Measurements from ENCODE around the gene POMC. TPM values are rescaled to one million over a fixed set of nuclear protein-coding genes. Genes with fewer than 3 reads are reported as not detected.

POMC gene
- total and polyA plus RNA-seq, 7 experiments from 2014 or later, result 3.5 to 10.1 (median 4.3) TPM

GRCh38 chr2:25115902-25116301, 52.5 kb downstream of the POMC start:
- no peak for ATAC-seq
- Histone ChIP-seq H3K4me1 (ENCODE audit: control insufficient read depth in 2 of 2, insufficient read depth in 2 of 2, low read length in 2 of 2) (no peaks in the 10 kb centered on the region), H3K27ac (ENCODE audit: low read depth, low read length) (no peak overlapping the region), H3K9me3 (ENCODE audit: control insufficient read depth in 2 of 3, low read length in 3 of 3) (no peaks in the 10 kb centered on the region), H3K27me3 (ENCODE audit: control insufficient read depth in 2 of 2, insufficient read depth in 2 of 2, low read length in 2 of 2) (no peaks in the 10 kb centered on the region), H3K4me3 (ENCODE audit: low read length) (no peak overlapping the region), H3K36me3 (ENCODE audit: control insufficient read depth in 2 of 3, insufficient read depth in 3 of 3, low read length in 3 of 3) (no peaks in the 10 kb centered on the region)
- H3K27ac Mint-ChIP-seq, result no peak overlapping the region
- ChIA-PET POLR2A (no interaction called here), CTCF (interaction anchor here (0.6 kb wide), 1 partner anchor 42 kb away, joined by 5 read pairs; no protein-coding TSS in a partner anchor)
- no peaks in the 10 kb centered on the region for H3K4me1 Mint-ChIP-seq
- no peak overlapping the region for H3K4me3 Mint-ChIP-seq
- intact Hi-C loops (cut with micrococcal nuclease), result no loop called here
- DNase-seq, result no peak
- peaks cover 0 to 6% (median 0%) of the 10 kb centered on the region in 5 donors for H3K27me3 Mint-ChIP-seq
- H3K36me3 Mint-ChIP-seq, result no peaks in the 10 kb centered on the region
- no peaks in the 10 kb centered on the region for H3K9me3 Mint-ChIP-seq

- Histone ChIP-seq H3K9me3 (ENCODE audit: control insufficient read depth in 2 of 3, low read length in 3 of 3) (no peaks in the 10 kb centered on the region), H3K36me3 (ENCODE audit: control insufficient read depth in 2 of 3, insufficient read depth in 3 of 3, low read length in 3 of 3) (no peaks in the 10 kb centered on the region), H3K4me1 (ENCODE audit: control insufficient read depth in 2 of 2, insufficient read depth in 2 of 2, low read length in 2 of 2) (no peaks in the 10 kb centered on the region), H3K4me3 (ENCODE audit: low read length) (no peak overlapping the region), H3K27ac (ENCODE audit: low read depth, low read length) (no peak overlapping the region), H3K27me3 (ENCODE audit: control insufficient read depth in 2 of 2, insufficient read depth in 2 of 2, low read length in 2 of 2) (no peaks in the 10 kb centered on the region)
- POLR2A ChIA-PET, result no interaction called here
- Mint-ChIP-seq H3K4me3 (no peak overlapping the region), H3K4me1 (no peaks in the 10 kb centered on the region), H3K27ac (no peak overlapping the region), H3K36me3 (no peaks in the 10 kb centered on the region), H3K9me3 (no peaks in the 10 kb centered on the region), H3K27me3 (peaks cover 0 to 7% (median 1%) of the 10 kb centered on the region in 5 donors)
- intact Hi-C loops (cut with micrococcal nuclease), result no loop called here
- ATAC-seq, result no peak
- DNase-seq, result no peak
- CTCF ChIA-PET, result no interaction called here
Observed at GRCh38 chr2:25115249-25115883, 53.0 kb downstream of the POMC start.

DNA sequence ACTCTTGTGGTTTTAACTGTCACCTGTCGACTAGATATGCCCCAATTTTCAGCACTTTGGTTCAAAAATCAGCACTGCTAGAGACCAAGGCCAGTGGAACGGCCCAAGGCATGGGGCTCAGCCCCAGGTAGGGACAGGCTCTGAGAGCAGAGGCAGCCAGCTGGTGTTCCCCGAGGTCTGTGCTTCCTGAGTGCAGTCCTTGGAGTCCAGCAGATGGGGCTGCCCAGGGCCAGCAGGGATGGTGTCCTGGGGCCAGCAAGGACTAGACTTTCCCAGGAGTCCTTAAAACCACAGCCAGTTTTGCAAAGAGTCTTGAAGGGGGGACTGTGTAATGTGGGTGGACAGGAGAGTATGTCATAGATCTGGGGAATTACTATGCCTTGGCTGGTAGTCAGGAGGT, 56.3 kb downstream of the POMC start:
- Histone ChIP-seq H3K27ac (ENCODE audit: low read depth, low read length) (no peak overlapping the region), H3K4me1 (ENCODE audit: control insufficient read depth in 2 of 2, insufficient read depth in 2 of 2, low read length in 2 of 2) (no peaks in the 10 kb centered on the region), H3K4me3 (ENCODE audit: low read length) (no peak overlapping the region), H3K36me3 (ENCODE audit: control insufficient read depth in 2 of 3, insufficient read depth in 3 of 3, low read length in 3 of 3) (no peaks in the 10 kb centered on the region), H3K9me3 (ENCODE audit: control insufficient read depth in 2 of 3, low read length in 3 of 3) (no peaks in the 10 kb centered on the region), H3K27me3 (ENCODE audit: control insufficient read depth in 2 of 2, insufficient read depth in 2 of 2, low read length in 2 of 2) (no peaks in the 10 kb centered on the region)
- no peak overlapping the region for H3K4me3 Mint-ChIP-seq
- H3K4me1 Mint-ChIP-seq, result peaks cover 0 to 4% (median 0%) of the 10 kb centered on the region in 7 donors
- H3K27ac Mint-ChIP-seq, result no peak overlapping the region
- intact Hi-C loops (cut with micrococcal nuclease), result no loop called here
- H3K36me3 Mint-ChIP-seq, result no peaks in the 10 kb centered on the region
- ChIA-PET POLR2A (no interaction called here), CTCF (no interaction called here)
- DNase-seq, result no peak
- H3K27me3 Mint-ChIP-seq, result peaks cover 0 to 6% (median 4%) of the 10 kb centered on the region in 5 donors
- no peak for ATAC-seq
- peaks cover 0 to 1% (median 0%) of the 10 kb centered on the region in 11 donors for H3K9me3 Mint-ChIP-seq

Other genes starting within 250 kb of the POMC start
- 10 to 100 TPM in 3 of 5 experiments, 1 to 10 TPM in 2; 4.4 to 44.7 (median 18.7) TPM for gene ADCY3, start 248.3 kb downstream of the POMC start, total RNA-seq
- 1 to 10 TPM; 2.0 to 4.1 TPM for gene ADCY3, start 248.3 kb downstream of the POMC start, polyA plus RNA-seq
- gene DNAJC27, start 196.6 kb downstream of the POMC start, total RNA-seq, result 10 to 100 TPM in 4 of 5 experiments, 1 to 10 TPM in 1; 5.9 to 22.0 (median 18.1) TPM
- 1 to 10 TPM; 3.0 to 6.2 TPM for gene DNAJC27, start 196.6 kb downstream of the POMC start, polyA plus RNA-seq
- under 1 TPM in 3 of 5 experiments, not detected in 2; 0.05 to 0.08 (median 0.07) TPM for gene EFR3B, start 126.5 kb downstream of the POMC start, total RNA-seq
- under 1 TPM in 1 of 2 donors, not detected in 1; 0.10 TPM for gene EFR3B, start 126.5 kb downstream of the POMC start, polyA plus RNA-seq
- 100 to 1,000 TPM in 3 of 5 experiments, 10 to 100 TPM in 2; 78.9 to 117 (median 106) TPM for gene DNMT3A, start 173.3 kb upstream of the POMC start, total RNA-seq
- gene DNMT3A, start 173.3 kb upstream of the POMC start, polyA plus RNA-seq, result 10 to 100 TPM; 19.4 to 29.0 TPM